ENCODE results near the gene TGFBI.

Gene TGFBI

GRCh38 chr5:136013559-136013958 is 15.2 kb upstream of the TGFBI start:
- TF ChIP-seq TAF1 (IDR thresholded peaks at IDR 0.05; ENCODE audit: borderline replicate concordance, insufficient read depth, low read length) (no peak), REST (IDR thresholded peaks at IDR 0.05; ENCODE audit: insufficient read depth in 1 of 2, low read depth in 2 of 2, low read length in 2 of 2) (no peak), FOXP2 (optimal IDR thresholded peaks at IDR 0.05; ENCODE audit: borderline replicate concordance, extremely low read depth, extremely low read length, insufficient read depth) (no peak), POLR2AphosphoS5 (IDR thresholded peaks at IDR 0.05; ENCODE audit: low read depth, low read length) (no peak), SIN3A (IDR thresholded peaks at IDR 0.05; ENCODE audit: borderline replicate concordance, insufficient read depth, low read length) (no peak)

GRCh38 chr5:136014049-136015002 is 14.5 kb upstream of the TGFBI start:
- TF ChIP-seq FOXP2 (optimal IDR thresholded peaks at IDR 0.05; ENCODE audit: borderline replicate concordance, extremely low read depth, extremely low read length, insufficient read depth): no peak
- no peak for TF ChIP-seq SIN3A (IDR thresholded peaks at IDR 0.05; ENCODE audit: borderline replicate concordance, insufficient read depth, low read length)
- no peak for TF ChIP-seq REST (IDR thresholded peaks at IDR 0.05; ENCODE audit: insufficient read depth in 1 of 2, low read depth in 2 of 2, low read length in 2 of 2)

- TF ChIP-seq TAF1 (IDR thresholded peaks at IDR 0.05; ENCODE audit: borderline replicate concordance, insufficient read depth, low read length) (no peak), FOXP2 (optimal IDR thresholded peaks at IDR 0.05; ENCODE audit: borderline replicate concordance, extremely low read depth, extremely low read length, insufficient read depth) (no peak), REST (IDR thresholded peaks at IDR 0.05; ENCODE audit: insufficient read depth in 1 of 2, low read depth in 2 of 2, low read length in 2 of 2) (no peak), POLR2AphosphoS5 (IDR thresholded peaks at IDR 0.05; ENCODE audit: low read depth, low read length) (no peak), SIN3A (IDR thresholded peaks at IDR 0.05; ENCODE audit: borderline replicate concordance, insufficient read depth, low read length) (no peak)
These were observed 13.8 kb upstream of the TGFBI start for GRCh38 chr5:136015003-136015375.

GRCh38 chr5:136015966-136016650 is 12.7 kb upstream of the TGFBI start:
- TF ChIP-seq FOXP2 (optimal IDR thresholded peaks at IDR 0.05; ENCODE audit: borderline replicate concordance, extremely low read depth, extremely low read length, insufficient read depth): no peak
- TF ChIP-seq SIN3A (IDR thresholded peaks at IDR 0.05; ENCODE audit: borderline replicate concordance, insufficient read depth, low read length): no peak
- TF ChIP-seq POLR2AphosphoS5 (IDR thresholded peaks at IDR 0.05; ENCODE audit: low read depth, low read length): no peak

GRCh38 chr5:136016945-136017530 is 11.8 kb upstream of the TGFBI start:
- TF ChIP-seq REST (IDR thresholded peaks at IDR 0.05; ENCODE audit: insufficient read depth in 1 of 2, low read depth in 2 of 2, low read length in 2 of 2) (no peak), SIN3A (IDR thresholded peaks at IDR 0.05; ENCODE audit: borderline replicate concordance, insufficient read depth, low read length) (no peak), POLR2AphosphoS5 (IDR thresholded peaks at IDR 0.05; ENCODE audit: low read depth, low read length) (no peak), FOXP2 (optimal IDR thresholded peaks at IDR 0.05; ENCODE audit: borderline replicate concordance, extremely low read depth, extremely low read length, insufficient read depth) (no peak), TAF1 (IDR thresholded peaks at IDR 0.05; ENCODE audit: borderline replicate concordance, insufficient read depth, low read length) (no peak)
